Measurements from ENCODE around the gene FUT2. TPM values are rescaled to one million over a fixed set of nuclear protein-coding genes. Genes with fewer than 3 reads are reported as not detected.

FUT2 gene
- not detected for total RNA-seq (2013)
- not detected for polyA plus RNA-seq
- polyA minus RNA-seq = not detected in 2 replicates
- 0 to 0.60 (median 0.06) reads per million in 11 experiments for total RNA-seq

GRCh38 chr19:48695743-48696352 lies at the start of gene FUT2:
Gene FUT2 (plus strand): TSS chr19:48695971. CDS start chr19:48702957, 6,986 bp downstream.
- peaks cover 6% of the 10 kb centered on the region in 2 donors for H3K4me1 ChIP-seq (ENCODE audit: control insufficient read depth in 1 of 2, insufficient read depth in 2 of 2, low read length in 2 of 2)
- H3K27me3 ChIP-seq (ENCODE audit: control insufficient read depth in 2 of 2, insufficient read depth in 2 of 2, low read length in 2 of 2) = peaks cover 8 to 22% of the 10 kb centered on the region in 2 donors
- H4K20me1 ChIP-seq (ENCODE audit: insufficient read depth, low read length) = no peaks in the 10 kb centered on the region
- H3K9me3 ChIP-seq (replicated peaks in 1 of 2; ENCODE audit: control insufficient read depth in 1 of 2, insufficient read depth in 1 of 2, low read length in 2 of 2) = no peaks in the 10 kb centered on the region
- peak within 1 kb of the TSS in 1 of 3 experiments; percentile 44 for H3K4me3 ChIP-seq (replicated peaks in 1 of 3; ENCODE audit: low read depth in 2 of 3, low read length in 3 of 3)
- no peaks in the 10 kb centered on the region for H3K36me3 ChIP-seq (replicated peaks in 1 of 2; ENCODE audit: control insufficient read depth in 1 of 2, insufficient read depth in 2 of 2, low read length in 2 of 2)
- DNase-seq = no peak
- H3K27ac ChIP-seq (ENCODE audit: low read depth in 1 of 2, low read length in 2 of 2) = no peak within 1 kb of the TSS
- Mint-ChIP-seq H3K27ac (peak within 1 kb of the TSS in 3 of 7 donors; percentile 20 to 46 (median 23)), H3K27me3 (ENCODE audit: low read depth in 3 of 3) (peaks cover 20 to 45% (median 37%) of the 10 kb centered on the region in 3 donors), H3K36me3 (peaks cover 0 to 3% of the 10 kb centered on the region in 2 donors), H3K4me1 (peaks cover 13% of the 10 kb centered on the region), H3K4me3 (peak within 1 kb of the TSS; percentile 71 to 88), H3K9me3 (peaks cover 0 to 10% (median 0%) of the 10 kb centered on the region in 7 donors)
- no peaks in the 10 kb centered on the region for H3K79me2 ChIP-seq (ENCODE audit: insufficient read depth, low read length)
- H3K4me2 ChIP-seq (replicated peaks; ENCODE audit: extremely low read depth, low read length, poor library complexity, severe bottlenecking) = peak within 1 kb of the TSS; percentile 48
- WGBS (ENCODE audit: insufficient coverage) = 57% methylated on average over 2 of the region's 16 CpGs
- peak within 1 kb of the TSS; percentile 68 for H2AFZ ChIP-seq (ENCODE audit: insufficient read depth, low read depth, low read length, poor library complexity, severe bottlenecking)
- intact Hi-C loops (cut with micrococcal nuclease) = no loop called here
- TF ChIP-seq CTCF (IDR thresholded peaks at IDR 0.05) = no peak
- H3K9ac ChIP-seq (ENCODE audit: insufficient read depth, low read length, poor library complexity, severe bottlenecking) = peak within 1 kb of the TSS; percentile 40

- Mint-ChIP-seq H3K27me3 (ENCODE audit: low read depth in 3 of 3) (peaks cover 11 to 28% (median 25%) of the 10 kb centered on the region in 3 donors), H3K4me1 (peaks cover 44% of the 10 kb centered on the region), H3K9me3 (peaks cover 0 to 3% (median 0%) of the 10 kb centered on the region in 7 donors), H3K4me3 (peak within 1 kb of the TSS; percentile 76 to 94), H3K36me3 (peaks cover 0 to 6% of the 10 kb centered on the region in 2 donors), H3K27ac (peak within 1 kb of the TSS; percentile 15 to 80 (median 66))
- Histone ChIP-seq H3K4me2 (replicated peaks; ENCODE audit: extremely low read depth, low read length, poor library complexity, severe bottlenecking) (peak within 1 kb of the TSS; percentile 91), H3K4me1 (ENCODE audit: control insufficient read depth in 1 of 2, insufficient read depth in 2 of 2, low read length in 2 of 2) (peaks cover 30 to 44% of the 10 kb centered on the region in 2 donors), H3K9me3 (replicated peaks in 1 of 2; ENCODE audit: control insufficient read depth in 1 of 2, insufficient read depth in 1 of 2, low read length in 2 of 2) (no peaks in the 10 kb centered on the region), H3K27ac (ENCODE audit: low read depth in 1 of 2, low read length in 2 of 2) (no peak within 1 kb of the TSS), H4K20me1 (ENCODE audit: insufficient read depth, low read length) (no peaks in the 10 kb centered on the region), H3K36me3 (replicated peaks in 1 of 2; ENCODE audit: control insufficient read depth in 1 of 2, insufficient read depth in 2 of 2, low read length in 2 of 2) (no peaks in the 10 kb centered on the region), H3K79me2 (ENCODE audit: insufficient read depth, low read length) (no peaks in the 10 kb centered on the region), H3K4me3 (replicated peaks in 1 of 3; ENCODE audit: low read depth in 2 of 3, low read length in 3 of 3) (peak within 1 kb of the TSS; percentile 33 to 75 (median 37)), H2AFZ (ENCODE audit: insufficient read depth, low read depth, low read length, poor library complexity, severe bottlenecking) (peak within 1 kb of the TSS; percentile 83), H3K27me3 (ENCODE audit: control insufficient read depth in 2 of 2, insufficient read depth in 2 of 2, low read length in 2 of 2) (peaks cover 0 to 10% of the 10 kb centered on the region in 2 donors), H3K9ac (ENCODE audit: insufficient read depth, low read length, poor library complexity, severe bottlenecking) (peak within 1 kb of the TSS; percentile 33)
- WGBS (ENCODE audit: insufficient coverage) = under 1% methylated on average over 21 of the region's 33 CpGs
- peak; percentile 73 to 83 (median 83) for DNase-seq
- intact Hi-C loops (cut with micrococcal nuclease) = loop anchor here (1.0 to 10.0 kb wide), 6 partner anchors 29 to 191 kb away; partner anchors contain the start of genes HSD17B14 (in 2 of the 2) and MAMSTR (in 1 of the 2)
- peak; percentile 88 for TF ChIP-seq CTCF (IDR thresholded peaks at IDR 0.05)
Observed at GRCh38 chr19:48646001-48646721, 49.6 kb upstream of the FUT2 start, which contains the start of gene CA11. Gene CA11 (minus strand): TSS chr19:48646187. CDS start chr19:48645632, 555 bp downstream.

Measured in CD14-positive monocyte (primary cell).